Measurements from ENCODE around the gene PNPLA8. TPM values are rescaled to one million over a fixed set of nuclear protein-coding genes. Genes with fewer than 3 reads are reported as not detected.
A peak's percentile ranks its signal among the peaks of the same experiment; 100 is the strongest.

The PNPLA8 gene, protein sequence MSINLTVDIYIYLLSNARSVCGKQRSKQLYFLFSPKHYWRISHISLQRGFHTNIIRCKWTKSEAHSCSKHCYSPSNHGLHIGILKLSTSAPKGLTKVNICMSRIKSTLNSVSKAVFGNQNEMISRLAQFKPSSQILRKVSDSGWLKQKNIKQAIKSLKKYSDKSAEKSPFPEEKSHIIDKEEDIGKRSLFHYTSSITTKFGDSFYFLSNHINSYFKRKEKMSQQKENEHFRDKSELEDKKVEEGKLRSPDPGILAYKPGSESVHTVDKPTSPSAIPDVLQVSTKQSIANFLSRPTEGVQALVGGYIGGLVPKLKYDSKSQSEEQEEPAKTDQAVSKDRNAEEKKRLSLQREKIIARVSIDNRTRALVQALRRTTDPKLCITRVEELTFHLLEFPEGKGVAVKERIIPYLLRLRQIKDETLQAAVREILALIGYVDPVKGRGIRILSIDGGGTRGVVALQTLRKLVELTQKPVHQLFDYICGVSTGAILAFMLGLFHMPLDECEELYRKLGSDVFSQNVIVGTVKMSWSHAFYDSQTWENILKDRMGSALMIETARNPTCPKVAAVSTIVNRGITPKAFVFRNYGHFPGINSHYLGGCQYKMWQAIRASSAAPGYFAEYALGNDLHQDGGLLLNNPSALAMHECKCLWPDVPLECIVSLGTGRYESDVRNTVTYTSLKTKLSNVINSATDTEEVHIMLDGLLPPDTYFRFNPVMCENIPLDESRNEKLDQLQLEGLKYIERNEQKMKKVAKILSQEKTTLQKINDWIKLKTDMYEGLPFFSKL
- total RNA-seq: 10 to 100 TPM; 18.8 to 18.9 TPM

DNA sequence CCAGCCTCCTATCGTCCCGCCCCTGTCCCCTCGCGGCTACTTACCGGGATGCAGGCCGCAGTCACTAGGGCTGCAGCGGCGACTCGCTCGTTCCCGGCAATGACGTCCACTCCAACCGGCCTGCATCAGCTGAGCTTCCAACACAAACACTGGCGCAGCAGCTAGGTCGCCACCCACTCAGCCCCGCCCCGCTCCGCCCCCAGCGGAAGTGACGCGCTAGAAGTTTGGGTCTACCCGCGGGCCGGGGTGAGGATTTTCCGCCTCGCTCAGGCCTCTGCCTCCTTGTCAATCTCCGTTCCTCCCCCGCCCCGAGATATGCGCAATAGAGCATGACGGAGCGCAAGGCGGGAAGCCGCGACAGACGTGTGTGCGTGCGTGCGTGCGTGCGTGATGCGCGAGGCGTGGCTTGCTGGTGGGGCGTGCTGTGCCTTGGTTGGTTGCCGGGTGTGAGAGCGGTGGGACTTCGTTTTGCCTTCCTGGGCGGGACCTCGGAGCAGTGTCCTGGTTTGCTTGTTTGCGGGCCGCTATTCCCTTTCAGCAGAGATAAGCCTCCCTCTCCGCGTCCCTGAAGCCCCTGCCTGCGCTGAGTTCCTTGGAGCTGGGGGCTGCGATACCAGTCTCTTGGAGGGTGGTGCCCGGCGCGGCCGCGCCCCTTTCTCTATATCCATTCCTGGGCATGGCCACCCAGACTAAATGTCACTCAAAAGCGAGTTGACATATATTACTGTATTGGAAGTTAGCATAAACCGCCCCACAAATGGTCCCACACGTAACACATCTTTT lies at the start of gene PNPLA8:
TSS of gene PNPLA8 (minus strand) at position 151 of the 783 bp plus-strand sequence. CDS start 10,644 bp downstream, outside the sequence.
- DNase-seq: peak; percentile 100

DNA sequence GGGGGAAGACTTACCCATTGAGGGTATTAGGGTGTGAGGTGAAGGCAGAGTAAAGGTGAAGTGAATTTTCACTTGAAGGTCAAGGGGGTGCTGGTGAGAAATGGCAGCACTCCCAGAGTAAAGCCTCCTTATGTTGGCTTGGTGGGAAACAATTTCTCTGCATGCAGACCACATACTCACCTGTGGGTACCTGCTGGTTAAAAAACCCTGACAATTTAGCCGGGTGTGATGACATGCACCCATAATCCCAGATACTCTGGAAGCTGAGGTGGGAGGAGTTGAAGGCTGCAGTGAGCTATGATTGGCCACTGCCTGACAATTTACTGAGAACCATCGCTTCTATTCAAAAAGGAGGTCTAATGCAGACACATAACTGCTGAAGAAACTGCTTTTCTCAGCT lies 49.2 kb upstream of the PNPLA8 start:
- intact Hi-C loops (cut with micrococcal nuclease): no loop called here
- CTCF ChIA-PET: interaction anchor here (1.0 to 1.5 kb wide), 2 partner anchors 10 to 78 kb away, joined by 3 read pairs; no protein-coding TSS in a partner anchor
- DNase-seq: no peak
- Mint-ChIP-seq H3K27me3 (ENCODE audit: low read depth) (no peaks in the 10 kb centered on the region), H3K4me3 (no peak overlapping the region), H3K27ac (no peak overlapping the region), H3K9me3 (peaks cover 3% of the 10 kb centered on the region), H3K4me1 (ENCODE audit: low read depth) (peaks cover 33% of the 10 kb centered on the region), H3K36me3 (ENCODE audit: low read depth) (peaks cover 36% of the 10 kb centered on the region)

More for the DNA sequence above, at the start of gene PNPLA8:
- H3K27ac Mint-ChIP-seq: peak within 1 kb of the TSS; percentile 97
- H3K27me3 Mint-ChIP-seq (ENCODE audit: low read depth): no peaks in the 10 kb centered on the region
- H3K4me3 Mint-ChIP-seq: peak within 1 kb of the TSS; percentile 92
- no peaks in the 10 kb centered on the region for H3K9me3 Mint-ChIP-seq
- H3K4me1 Mint-ChIP-seq (ENCODE audit: low read depth): peaks cover 36% of the 10 kb centered on the region
- intact Hi-C loops (cut with micrococcal nuclease): loop anchor here (1.0 to 5.0 kb wide), 6 partner anchors 43 to 964 kb away; partner anchors contain the start of genes COG5, DLD, DNAJB9 and DUS4L
- CTCF ChIA-PET: interaction anchor here (1.4 to 1.8 kb wide), 3 partner anchors 28 to 31 kb away, joined by 3 to 6 read pairs (median 5); no protein-coding TSS in a partner anchor
- peaks cover 1% of the 10 kb centered on the region for H3K36me3 Mint-ChIP-seq (ENCODE audit: low read depth)

DNA sequence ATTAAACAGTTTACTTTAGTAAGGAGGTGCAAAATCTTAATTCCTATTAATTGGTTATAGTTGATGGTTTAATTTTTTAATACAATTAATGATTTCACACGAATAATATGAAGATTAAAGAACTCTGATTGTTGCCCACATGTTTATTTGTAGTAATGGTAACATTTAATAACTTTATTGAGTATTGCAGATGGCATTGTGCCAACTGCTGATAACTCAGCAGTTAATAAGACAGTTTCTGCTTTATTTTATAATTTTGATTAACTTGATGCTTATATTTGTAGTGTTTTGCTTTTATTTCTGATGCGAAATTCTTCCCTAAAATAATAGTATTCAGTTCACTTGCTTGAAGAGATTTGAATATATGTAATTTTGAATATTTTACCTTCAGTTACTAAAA lies 46.5 kb upstream of the PNPLA8 start:
- Mint-ChIP-seq H3K27me3 (ENCODE audit: low read depth) (no peaks in the 10 kb centered on the region), H3K4me3 (no peak overlapping the region), H3K4me1 (ENCODE audit: low read depth) (peaks cover 45% of the 10 kb centered on the region), H3K27ac (no peak overlapping the region), H3K36me3 (ENCODE audit: low read depth) (peaks cover 33% of the 10 kb centered on the region), H3K9me3 (no peaks in the 10 kb centered on the region)
- CTCF ChIA-PET: no interaction called here
- intact Hi-C loops (cut with micrococcal nuclease): loop anchor here (5.0 kb wide), 1 partner anchor 260 kb away; no protein-coding TSS in a partner anchor
- no peak for DNase-seq

DNA sequence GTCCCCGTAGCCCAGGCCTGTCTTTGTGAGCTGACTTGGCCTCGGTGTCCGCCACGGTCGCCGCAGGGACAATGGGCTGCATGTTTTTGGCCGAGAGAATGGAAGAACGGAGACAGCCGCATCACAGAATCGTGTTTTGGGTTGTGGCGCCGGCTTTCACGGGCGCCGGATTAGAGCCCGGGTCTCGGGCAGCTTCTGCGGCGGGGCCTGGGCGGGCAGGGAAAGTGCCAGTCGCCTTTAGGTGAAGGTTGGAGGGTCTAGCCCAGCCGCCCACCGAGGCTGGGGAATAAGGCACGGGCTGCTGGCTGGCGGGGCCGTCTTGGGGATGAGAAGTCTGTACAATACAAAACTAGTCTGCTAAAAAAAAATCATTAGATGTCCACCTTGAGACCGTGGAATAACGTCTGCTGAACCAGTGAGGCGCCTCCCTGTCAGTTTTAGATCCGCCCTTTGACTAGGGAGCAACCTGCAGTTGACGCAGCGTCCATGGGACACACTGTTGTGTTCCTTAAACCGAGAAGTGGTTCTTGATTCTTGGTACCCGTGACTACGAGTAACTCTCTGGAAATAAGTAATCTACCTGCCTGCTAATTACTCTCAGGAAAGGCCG lies 44.3 kb upstream of the PNPLA8 start:
- peaks cover 34% of the 10 kb centered on the region for H3K36me3 Mint-ChIP-seq (ENCODE audit: low read depth)
- H3K4me3 Mint-ChIP-seq: peak overlapping the region; percentile 98
- peaks cover 2% of the 10 kb centered on the region for H3K9me3 Mint-ChIP-seq
- peaks cover 49% of the 10 kb centered on the region for H3K4me1 Mint-ChIP-seq (ENCODE audit: low read depth)
- CTCF ChIA-PET: no interaction called here
- peak overlapping the region; percentile 99 for H3K27ac Mint-ChIP-seq
- DNase-seq: peak; percentile 70
- no peaks in the 10 kb centered on the region for H3K27me3 Mint-ChIP-seq (ENCODE audit: low read depth)
- intact Hi-C loops (cut with micrococcal nuclease): loop anchor here (5.0 kb wide), 1 partner anchor 258 kb away; no protein-coding TSS in a partner anchor

GRCh38 chr7:108569381-108570145 lies 43.6 kb upstream of the PNPLA8 start, which contains the start of the genes DNAJB9 and THAP5:
DNAJB9 (plus strand) TSS chr7:108569874; CDS start chr7:108571727, 1,853 bp downstream.
THAP5 (minus strand) TSS chr7:108569706; CDS start chr7:108569569, 137 bp downstream.
- Mint-ChIP-seq H3K9me3 (peaks cover 2% of the 10 kb centered on the region), H3K4me3 (peak within 1 kb of the TSS; percentile 98), H3K4me1 (ENCODE audit: low read depth) (peaks cover 49% of the 10 kb centered on the region), H3K27me3 (ENCODE audit: low read depth) (no peaks in the 10 kb centered on the region), H3K36me3 (ENCODE audit: low read depth) (peaks cover 37% of the 10 kb centered on the region), H3K27ac (peak within 1 kb of the TSS; percentile 99)
- CTCF ChIA-PET: interaction anchor here (0.7 kb wide), 1 partner anchor 73 kb away, joined by 3 read pairs; no protein-coding TSS in a partner anchor
- intact Hi-C loops (cut with micrococcal nuclease): loop anchor here (1.0 to 5.0 kb wide), 6 partner anchors 39 to 1401 kb away; partner anchors contain the start of genes HBP1, NRCAM and PNPLA8
- peak; percentile 99 for DNase-seq

DNA sequence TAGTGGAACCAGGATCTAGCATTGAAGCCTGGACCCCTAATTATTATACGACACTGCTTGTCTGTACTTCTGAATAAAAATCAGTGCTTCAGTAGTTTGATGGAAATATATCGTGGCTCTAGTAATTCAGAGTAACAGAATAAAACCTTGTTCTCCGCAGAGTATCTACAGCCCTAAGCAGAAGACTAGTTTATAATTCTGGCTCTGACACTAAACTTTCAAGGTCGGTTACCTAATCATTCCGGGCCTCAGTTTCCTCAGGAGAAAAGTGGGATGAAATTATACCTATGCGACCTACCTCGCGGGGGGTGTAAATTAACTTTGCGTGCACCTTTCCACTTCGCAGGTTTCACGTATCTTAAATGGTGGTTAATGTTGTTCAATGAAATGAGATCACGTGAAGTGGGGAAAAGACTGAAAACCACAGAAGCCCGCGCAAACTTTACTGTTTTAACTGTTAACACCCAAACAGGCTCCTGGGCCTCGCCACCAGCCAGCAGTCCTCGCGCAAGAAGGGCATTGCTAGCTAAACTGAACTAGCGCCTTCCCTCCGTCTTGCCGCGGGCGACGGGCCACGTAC lies 43.0 kb upstream of the PNPLA8 start:
- peak; percentile 59 for DNase-seq
- CTCF ChIA-PET: no interaction called here
- Mint-ChIP-seq H3K4me3 (peak overlapping the region; percentile 98), H3K4me1 (ENCODE audit: low read depth) (peaks cover 46% of the 10 kb centered on the region), H3K27ac (peak overlapping the region; percentile 99), H3K27me3 (ENCODE audit: low read depth) (no peaks in the 10 kb centered on the region), H3K36me3 (ENCODE audit: low read depth) (peaks cover 40% of the 10 kb centered on the region), H3K9me3 (peaks cover 2% of the 10 kb centered on the region)
- intact Hi-C loops (cut with micrococcal nuclease): loop anchor here (1.0 to 2.0 kb wide), 5 partner anchors 39 to 1400 kb away; partner anchors contain the start of genes HBP1, NRCAM and PNPLA8

GRCh38 chr7:108565987-108566386 lies 40.1 kb upstream of the PNPLA8 start:
- no peaks in the 10 kb centered on the region for H3K27me3 Mint-ChIP-seq (ENCODE audit: low read depth)
- intact Hi-C loops (cut with micrococcal nuclease): loop anchor here (2.0 kb wide), 1 partner anchor 19 kb away; no protein-coding TSS in a partner anchor
- H3K4me1 Mint-ChIP-seq (ENCODE audit: low read depth): peaks cover 26% of the 10 kb centered on the region
- peaks cover 7% of the 10 kb centered on the region for H3K9me3 Mint-ChIP-seq
- H3K27ac Mint-ChIP-seq: no peak overlapping the region
- H3K4me3 Mint-ChIP-seq: no peak overlapping the region
- DNase-seq: no peak
- peaks cover 37% of the 10 kb centered on the region for H3K36me3 Mint-ChIP-seq (ENCODE audit: low read depth)
- CTCF ChIA-PET: no interaction called here

- Mint-ChIP-seq H3K9me3 (peaks cover 31% of the 10 kb centered on the region), H3K27me3 (ENCODE audit: low read depth) (no peaks in the 10 kb centered on the region), H3K4me3 (no peak overlapping the region), H3K4me1 (ENCODE audit: low read depth) (peaks cover 3% of the 10 kb centered on the region), H3K27ac (no peak overlapping the region), H3K36me3 (ENCODE audit: low read depth) (peaks cover 52% of the 10 kb centered on the region)
- DNase-seq: no peak
- CTCF ChIA-PET: no interaction called here
- intact Hi-C loops (cut with micrococcal nuclease): no loop called here
Observed at GRCh38 chr7:108561047-108561619, 35.2 kb upstream of the PNPLA8 start.

- CTCF ChIA-PET: no interaction called here
- Mint-ChIP-seq H3K27me3 (ENCODE audit: low read depth) (no peaks in the 10 kb centered on the region), H3K27ac (no peak overlapping the region), H3K9me3 (peaks cover 28% of the 10 kb centered on the region), H3K36me3 (ENCODE audit: low read depth) (peaks cover 36% of the 10 kb centered on the region), H3K4me1 (ENCODE audit: low read depth) (no peaks in the 10 kb centered on the region), H3K4me3 (no peak overlapping the region)
- intact Hi-C loops (cut with micrococcal nuclease): no loop called here
- DNase-seq: no peak
Observed at GRCh38 chr7:108559253-108559652, 33.3 kb upstream of the PNPLA8 start.

DNA sequence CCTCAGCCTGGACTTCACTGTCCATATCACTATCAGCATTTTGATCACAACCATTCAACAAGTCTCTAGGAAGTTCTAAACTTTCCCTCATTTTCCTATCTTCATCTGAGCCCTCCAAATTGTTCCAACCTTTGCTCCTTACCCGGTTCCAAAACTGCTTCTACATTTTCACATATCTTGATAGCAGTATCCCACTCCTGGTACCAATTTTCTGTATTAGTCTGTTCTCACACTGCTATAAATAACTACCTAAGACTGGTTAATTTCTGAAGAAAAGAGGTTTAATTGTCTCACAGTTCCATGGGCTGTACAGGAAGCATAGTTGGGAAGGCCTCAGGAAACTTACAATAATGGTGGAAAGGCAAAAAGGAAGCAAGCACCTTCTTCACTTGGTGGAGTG lies 31.7 kb upstream of the PNPLA8 start:
- CTCF ChIA-PET: no interaction called here
- DNase-seq: no peak

More for the DNA sequence above, 31.7 kb upstream of the PNPLA8 start:
- intact Hi-C loops (cut with micrococcal nuclease): no loop called here
- Mint-ChIP-seq H3K4me1 (ENCODE audit: low read depth) (no peaks in the 10 kb centered on the region), H3K27me3 (ENCODE audit: low read depth) (no peaks in the 10 kb centered on the region), H3K4me3 (no peak overlapping the region), H3K27ac (no peak overlapping the region), H3K36me3 (ENCODE audit: low read depth) (peaks cover 32% of the 10 kb centered on the region), H3K9me3 (peaks cover 28% of the 10 kb centered on the region)

All from activated naive CD4-positive, alpha-beta T cell treated with anti-CD3 and anti-CD28 coated beads for 36 hours (primary cell).